ENCODE measurements around the gene GEMIN7.

DNA sequence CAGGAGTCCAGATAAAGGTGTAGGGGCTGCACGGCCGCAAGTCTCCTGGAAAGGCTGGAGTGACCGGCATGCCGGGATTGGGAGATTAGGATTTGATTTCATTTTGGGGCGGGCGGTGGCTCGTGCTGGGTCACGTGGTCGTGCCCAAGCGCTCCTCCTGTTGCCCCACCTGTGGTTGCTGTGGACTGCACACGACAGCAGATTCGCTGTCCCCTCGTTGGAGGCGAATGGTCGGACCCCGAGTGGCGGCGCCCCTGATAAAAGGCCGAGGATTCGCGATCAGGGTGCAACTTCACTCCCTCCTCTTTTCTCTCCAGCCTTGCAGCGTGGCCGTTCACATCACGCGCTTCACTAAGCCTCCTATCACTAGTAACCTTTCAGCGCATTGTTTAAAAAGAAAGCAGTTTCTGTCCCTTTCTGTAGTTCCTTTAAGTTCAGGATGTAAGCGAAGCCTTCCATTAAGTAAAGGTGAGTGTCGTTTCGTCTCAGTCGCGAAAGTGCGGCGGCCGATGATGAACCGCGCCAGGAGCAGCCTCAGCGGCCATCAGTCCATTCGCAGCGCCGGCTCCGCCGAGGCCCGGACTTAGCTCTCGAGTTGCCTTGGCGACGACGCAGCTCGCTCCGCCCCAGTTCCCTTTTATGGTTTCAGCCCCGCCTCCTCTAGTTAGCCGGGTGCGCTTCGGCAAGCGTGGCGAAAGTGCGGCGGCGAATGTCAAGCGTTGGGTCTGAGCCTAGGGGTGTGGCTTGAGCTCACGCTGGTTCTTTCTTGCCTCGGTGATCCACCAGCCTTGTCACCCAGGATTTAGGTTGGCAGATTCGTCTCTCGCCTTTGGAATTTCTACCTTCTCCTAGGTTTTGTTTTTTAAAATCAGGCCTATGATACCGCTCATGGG lies 12.2 kb downstream of the GEMIN7 start:
- TF ChIP-seq CTCF (IDR thresholded peaks at IDR 0.05) (no peak), POLR2A (IDR thresholded peaks at IDR 0.05) (peak; percentile 52 to 65)
